H54 (cell line): ENCODE measurements around the gene PEX16.

Source experiments
- DNase-seq: peaks from one replicate; pipeline ENCODE4 v3.0.0; 2011; ENCODE audit warnings: low spot score, mixed read lengths; ENCODE audit not compliant: insufficient read length
- FAIRE-seq: peaks from 3 replicates; lab custom pipeline; 2011; peaks lifted over from hg19 to GRCh38; lab: Jason Lieb, UNC
- POLR2A ChIP-seq: IDR thresholded peaks from 2 replicates; pipeline ENCODE4 v1.6.1; 2011; ENCODE audit warnings: low read depth, mild to moderate bottlenecking, low read length

Gene PEX16

GRCh38 chr11:45935349-45936064 is 17.8 kb upstream of the PEX16 start:
- no peak for TF ChIP-seq POLR2A
- DNase-seq (no peak), FAIRE-seq (no peak)

GRCh38 chr11:45934580-45935318 is 17.1 kb upstream of the PEX16 start:
- no peak for TF ChIP-seq POLR2A
- DNase-seq = no peak
- no peak for FAIRE-seq

GRCh38 chr11:45933846-45934579 is 16.3 kb upstream of the PEX16 start:
- TF ChIP-seq POLR2A = no peak
- no peak for FAIRE-seq
- DNase-seq = no peak

- DNase-seq = no peak
Observed at GRCh38 chr11:45933131-45933831, 15.6 kb upstream of the PEX16 start.

GRCh38 chr11:45932217-45932616 is 14.5 kb upstream of the PEX16 start:
- FAIRE-seq (no peak), DNase-seq (no peak)
- no peak for TF ChIP-seq POLR2A

More at GRCh38 chr11:45933131-45933831, 15.6 kb upstream of the PEX16 start:
- FAIRE-seq = no peak
- no peak for TF ChIP-seq POLR2A

GRCh38 chr11:45931739-45932138 is 14.1 kb upstream of the PEX16 start:
- no peak for TF ChIP-seq POLR2A
- DNase-seq = no peak

GRCh38 chr11:45930951-45931570 is 13.4 kb upstream of the PEX16 start:
- FAIRE-seq (no peak), DNase-seq (no peak)
- TF ChIP-seq POLR2A = no peak

More at GRCh38 chr11:45931739-45932138, 14.1 kb upstream of the PEX16 start:
- FAIRE-seq = no peak

- DNase-seq (no peak), FAIRE-seq (no peak)
- no peak for TF ChIP-seq POLR2A
Observed at GRCh38 chr11:45930031-45930794, 12.5 kb upstream of the PEX16 start.

- FAIRE-seq = no peak
- no peak for TF ChIP-seq POLR2A
- peak; percentile 83 for DNase-seq
Observed at GRCh38 chr11:45929486-45930030, 11.9 kb upstream of the PEX16 start.

GRCh38 chr11:45928535-45929215 is 11.0 kb upstream of the PEX16 start:
- no peak for TF ChIP-seq POLR2A
- no peak for FAIRE-seq
- no peak for DNase-seq

GRCh38 chr11:45927684-45928413 is 10.2 kb upstream of the PEX16 start:
- no peak for TF ChIP-seq POLR2A
- FAIRE-seq (no peak), DNase-seq (no peak)
